SK-N-SH treated with all-trans-retinoic acid at 6 μM for 48 hours (cell line): ENCODE results near the gene MVB12B.
"Not testable (repeated sequence)": the region's sequence is repeated elsewhere in the genome, so short reads cannot be mapped to it uniquely, and the experiment has no call there.

ENCODE experiments used
- SNAI2 ChIP-seq: fragments of 250-450 bp; sonication (Bioruptor Pico); IDR thresholded peaks from 2 replicates; pipeline ENCODE4 v1.5.0; 2020; ENCODE audit warnings: mild to moderate bottlenecking, moderate library complexity
- ZFP3 ChIP-seq: fragments of 250-450 bp; sonication (Bioruptor Pico); IDR thresholded peaks from 2 replicates; pipeline ENCODE4 v1.5.0; 2020; ENCODE audit warnings: mild to moderate bottlenecking, moderate library complexity

GRCh38 chr9:126555421-126555820, 228.8 kb downstream of the MVB12B start:
- TF ChIP-seq SNAI2; ZFP3 (CRISPR knock-in tag): not testable (repeated sequence)
